Smooth muscle cell (in vitro differentiated cells): ENCODE results near the gene EIF1AD. TPM values are rescaled to one million over a fixed set of nuclear protein-coding genes. Genes with fewer than 3 reads are reported as not detected.

ENCODE experiments used
- DNase-seq: peaks from one replicate; lab custom pipeline; 2025; ENCODE audit not compliant: unreplicated experiment; lab: John Stamatoyannopoulos, UW
- H2AFZ ChIP-seq: fragments of 200-600 bp; sonication (generic); 2 replicates; pipeline ENCODE4 v1.6.0; 2016; ENCODE audit warnings: antibody characterized with exemption, low read depth, mild to moderate bottlenecking
- H3F3A ChIP-seq: fragments of 200-600 bp; sonication (generic); 2 replicates; pipeline ENCODE4 v1.6.0; 2017; ENCODE audit warnings: antibody characterized with exemption, low read depth
- H3K27ac ChIP-seq: fragments of 200-600 bp; sonication (generic); 2 replicates; pipeline ENCODE4 v1.5.1; 2016; ENCODE audit warnings: low read depth, mild to moderate bottlenecking
- H3K27me3 ChIP-seq: fragments of 200-600 bp; sonication (generic); 2 replicates; pipeline ENCODE4 v1.6.1; 2016; ENCODE audit warnings: low read depth, mild to moderate bottlenecking
- H3K36me3 ChIP-seq: fragments of 200-600 bp; sonication (generic); 2 replicates; pipeline ENCODE4 v1.5.1; 2016; ENCODE audit warnings: low read depth
- H3K4me1 ChIP-seq: fragments of 200-600 bp; sonication (generic); 2 replicates; pipeline ENCODE4 v1.5.1; 2016; ENCODE audit warnings: low read depth
- H3K4me2 ChIP-seq: fragments of 200-600 bp; sonication (generic); 2 replicates; pipeline ENCODE4 v1.6.0; 2016; ENCODE audit warnings: mild to moderate bottlenecking
- H3K4me3 ChIP-seq: fragments of 200-600 bp; sonication (generic); 2 replicates; pipeline ENCODE4 v1.5.1; 2016; ENCODE audit warnings: mild to moderate bottlenecking
- H3K79me2 ChIP-seq: fragments of 200-600 bp; sonication (generic); 2 replicates; pipeline ENCODE4 v1.6.0; 2016; ENCODE audit warnings: low read depth, mild to moderate bottlenecking
- H3K9ac ChIP-seq: fragments of 200-600 bp; sonication (generic); 2 replicates; pipeline ENCODE4 v1.6.0; 2016; ENCODE audit warnings: low read depth
- H3K9me3 ChIP-seq: fragments of 200-600 bp; sonication (generic); replicated peaks from 2 replicates; pipeline ENCODE4 v1.5.1; 2016; ENCODE audit warnings: low read depth
- H4K20me1 ChIP-seq: fragments of 200-600 bp; sonication (generic); 2 replicates; pipeline ENCODE4 v1.6.0; 2016; ENCODE audit warnings: low read depth
- WGBS: methylation state at CpG from one replicate; pipeline ENCODE4 v1.1.7; 2016; ENCODE audit warnings: low lambda C conversion rate; 5-methylcytosine and 5-hydroxymethylcytosine counted together
- polyA plus RNA-seq: library from polyadenylated mRNA; unstranded; fragments of >200 nt; fragmentation: Nextera tagmentation; extraction: Ambion mirVana; gene quantifications from 2 replicates; pipeline ENCODE4 v1.2.1, GENCODE V29; 2016
- total RNA-seq: library from RNA; depleted of rRNA; stranded (reverse); fragments of >200 nt; gene quantifications from 2 replicates; pipeline ENCODE4 v1.2.3, GENCODE V29; 2014
- TF ChIP-seq, protein P1 (sequence below): fragments of 200-600 bp; sonication (generic); IDR thresholded peaks from 2 replicates; pipeline ENCODE4 v1.5.1; 2017; ENCODE audit warnings: borderline replicate concordance, mild to moderate bottlenecking, antibody characterized with exemption; ENCODE audit not compliant: insufficient read depth, poor library complexity, severe bottlenecking

Gene EIF1AD
- total and polyA plus RNA-seq, 2 experiments from 2014 or later = 29.3 TPM

DNA sequence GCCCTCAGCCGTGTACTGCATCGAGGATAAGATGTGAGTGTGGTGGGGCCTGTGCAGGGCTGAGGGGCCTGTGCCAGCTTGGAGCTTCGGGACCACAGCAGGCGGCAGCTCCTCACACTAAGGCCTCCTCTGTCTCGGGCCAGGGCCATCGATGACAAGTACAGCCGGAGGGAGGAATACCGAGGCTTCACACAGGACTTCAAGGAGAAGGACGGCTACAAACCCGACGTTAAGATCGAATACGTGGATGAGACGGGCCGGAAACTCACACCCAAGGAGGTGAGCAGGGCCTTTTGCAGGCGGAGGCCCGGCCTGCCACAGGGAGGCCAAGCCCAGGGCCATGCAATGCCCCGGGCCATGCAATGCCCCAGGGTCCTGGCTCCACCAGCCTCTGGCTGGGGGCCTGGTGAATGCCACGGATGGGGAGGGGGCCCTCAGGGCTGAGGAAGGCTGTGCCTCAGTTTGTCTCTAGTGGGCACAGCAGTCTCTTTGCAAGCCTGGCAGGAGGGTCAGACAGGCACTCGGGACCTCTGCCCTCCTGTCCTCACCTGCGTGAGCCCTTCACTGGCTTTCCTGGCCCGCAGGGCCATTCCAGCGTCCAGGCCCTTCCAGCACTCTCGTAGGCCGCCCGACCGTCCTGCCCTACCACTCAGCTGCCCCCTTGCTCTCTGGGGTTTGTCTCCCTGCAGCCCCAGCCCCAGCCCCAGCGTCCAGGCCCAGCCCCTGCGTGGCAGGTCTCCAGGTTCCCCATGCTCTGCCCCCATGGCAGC, 24.2 kb downstream of the EIF1AD start:
- no peaks in the 10 kb centered on the region for H4K20me1 ChIP-seq
- H3K4me3 ChIP-seq = no peak overlapping the region
- H3K4me2 ChIP-seq = no peak overlapping the region
- no peaks in the 10 kb centered on the region for H3F3A ChIP-seq
- no peak overlapping the region for H3K27ac ChIP-seq
- no peak overlapping the region for H2AFZ ChIP-seq
- no peak for DNase-seq
- no peaks in the 10 kb centered on the region for H3K27me3 ChIP-seq
- no peaks in the 10 kb centered on the region for H3K36me3 ChIP-seq
- no peaks in the 10 kb centered on the region for H3K4me1 ChIP-seq
- H3K9ac ChIP-seq = no peak overlapping the region
- H3K79me2 ChIP-seq = no peaks in the 10 kb centered on the region
- WGBS = 94% methylated on average over 22 of the region's 29 CpGs
- TF ChIP-seq, protein P1, sequence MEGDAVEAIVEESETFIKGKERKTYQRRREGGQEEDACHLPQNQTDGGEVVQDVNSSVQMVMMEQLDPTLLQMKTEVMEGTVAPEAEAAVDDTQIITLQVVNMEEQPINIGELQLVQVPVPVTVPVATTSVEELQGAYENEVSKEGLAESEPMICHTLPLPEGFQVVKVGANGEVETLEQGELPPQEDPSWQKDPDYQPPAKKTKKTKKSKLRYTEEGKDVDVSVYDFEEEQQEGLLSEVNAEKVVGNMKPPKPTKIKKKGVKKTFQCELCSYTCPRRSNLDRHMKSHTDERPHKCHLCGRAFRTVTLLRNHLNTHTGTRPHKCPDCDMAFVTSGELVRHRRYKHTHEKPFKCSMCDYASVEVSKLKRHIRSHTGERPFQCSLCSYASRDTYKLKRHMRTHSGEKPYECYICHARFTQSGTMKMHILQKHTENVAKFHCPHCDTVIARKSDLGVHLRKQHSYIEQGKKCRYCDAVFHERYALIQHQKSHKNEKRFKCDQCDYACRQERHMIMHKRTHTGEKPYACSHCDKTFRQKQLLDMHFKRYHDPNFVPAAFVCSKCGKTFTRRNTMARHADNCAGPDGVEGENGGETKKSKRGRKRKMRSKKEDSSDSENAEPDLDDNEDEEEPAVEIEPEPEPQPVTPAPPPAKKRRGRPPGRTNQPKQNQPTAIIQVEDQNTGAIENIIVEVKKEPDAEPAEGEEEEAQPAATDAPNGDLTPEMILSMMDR = no peak
- H3K9me3 ChIP-seq = no peaks in the 10 kb centered on the region

DNA sequence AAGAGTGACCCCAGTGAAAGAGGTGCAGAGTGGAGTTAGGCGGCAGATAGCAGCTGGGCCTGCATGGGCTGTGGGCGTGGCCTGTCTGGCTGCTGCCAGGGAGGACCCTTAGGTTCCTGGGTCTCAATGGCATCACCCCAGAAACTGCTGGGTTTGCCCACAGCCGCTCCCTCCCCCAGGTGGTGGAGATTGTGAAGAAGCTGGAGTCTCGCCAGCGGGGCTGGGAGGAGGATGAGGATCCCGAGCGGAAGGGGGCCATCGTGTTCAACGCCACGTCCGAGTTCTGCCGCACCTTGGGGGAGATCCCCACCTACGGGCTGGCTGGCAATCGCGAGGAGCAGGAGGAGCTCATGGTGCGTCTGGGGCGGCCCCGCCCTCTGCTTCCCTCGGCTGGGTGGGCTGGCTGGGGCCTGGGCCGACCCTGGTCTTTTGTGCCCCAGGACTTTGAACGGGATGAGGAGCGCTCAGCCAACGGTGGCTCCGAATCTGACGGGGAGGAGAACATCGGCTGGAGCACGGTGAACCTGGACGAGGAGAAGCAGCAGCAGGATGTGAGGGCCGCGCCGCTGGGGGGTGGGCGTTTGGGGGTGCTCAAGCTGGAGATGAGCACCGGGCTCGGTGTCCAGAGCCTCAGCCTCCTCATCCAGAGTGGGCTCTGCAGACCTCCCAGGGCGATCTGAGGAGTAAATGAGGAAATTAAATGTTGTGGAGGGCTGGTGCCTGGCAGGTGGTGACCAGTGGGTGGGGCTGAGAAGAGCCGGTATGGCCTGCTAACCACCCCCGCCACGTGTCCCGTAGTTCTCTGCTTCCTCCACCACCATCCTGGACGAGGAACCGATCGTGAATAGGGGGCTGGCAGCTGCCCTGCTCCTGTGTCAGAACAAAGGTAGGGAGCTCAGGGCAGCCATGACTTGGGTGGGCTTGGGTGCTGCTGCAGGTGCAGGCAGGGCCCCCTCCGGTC, 25.5 kb downstream of the EIF1AD start:
- Histone ChIP-seq H3K36me3 (no peaks in the 10 kb centered on the region), H4K20me1 (no peaks in the 10 kb centered on the region), H2AFZ (no peak overlapping the region), H3K4me3 (no peak overlapping the region), H3K9me3 (no peaks in the 10 kb centered on the region), H3K4me2 (no peak overlapping the region), H3K79me2 (no peaks in the 10 kb centered on the region), H3K9ac (no peak overlapping the region), H3K27me3 (no peaks in the 10 kb centered on the region), H3F3A (no peaks in the 10 kb centered on the region), H3K27ac (no peak overlapping the region), H3K4me1 (no peaks in the 10 kb centered on the region)
- 95% methylated on average over 42 of the region's 43 CpGs for WGBS
- no peak for DNase-seq
- TF ChIP-seq, protein P1 = no peak

DNA sequence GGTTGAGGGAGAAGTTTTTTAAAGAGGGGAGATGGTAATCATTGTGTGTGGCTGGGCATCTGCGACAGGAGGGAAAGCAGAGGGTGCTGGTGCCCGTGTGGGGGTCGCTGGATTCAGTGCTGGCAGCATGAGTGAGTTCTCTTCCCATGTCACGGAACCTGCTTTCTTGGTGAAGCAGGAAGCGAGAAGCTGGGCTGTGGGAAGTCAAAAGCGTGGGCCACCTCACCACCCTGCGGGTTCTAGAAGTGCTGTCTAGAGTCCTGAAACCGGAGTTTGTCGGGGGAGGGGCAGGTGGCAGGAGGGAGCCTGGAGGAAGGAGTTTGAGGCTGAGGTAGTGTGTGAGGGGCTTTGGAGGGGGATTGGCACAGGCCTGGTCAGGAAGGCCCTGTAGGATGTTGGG, 26.2 kb downstream of the EIF1AD start:
- Histone ChIP-seq H3K36me3 (no peaks in the 10 kb centered on the region), H3K27me3 (no peaks in the 10 kb centered on the region), H2AFZ (no peak overlapping the region), H3K4me2 (no peak overlapping the region), H3K9me3 (no peaks in the 10 kb centered on the region), H3K4me1 (no peaks in the 10 kb centered on the region), H3F3A (no peaks in the 10 kb centered on the region), H3K79me2 (no peaks in the 10 kb centered on the region), H3K27ac (no peak overlapping the region), H3K4me3 (no peak overlapping the region), H3K9ac (no peak overlapping the region), H4K20me1 (no peaks in the 10 kb centered on the region)
- no peak for DNase-seq
- WGBS = 95% methylated on average over 9 of the region's 9 CpGs
- TF ChIP-seq, protein P1 = no peak
